Measurements from ENCODE around the gene PRR20A. TPM values are rescaled to one million over a fixed set of nuclear protein-coding genes. Genes with fewer than 3 reads are reported as not detected.

PRR20A gene
- total and polyA plus RNA-seq, 10 of the 15 experiments (the other 5 are each of a cell fraction or from before 2014, with no cell fraction given): not detected

GRCh38 chr13:57123681-57124080, 17.0 kb upstream of the PRR20A start:
- Histone ChIP-seq H3K27ac (ENCODE audit: control insufficient read depth, insufficient read depth) (no peak overlapping the region), H2AFZ (ENCODE audit: control insufficient read depth, low read depth, low read length) (no peak overlapping the region), H3K36me3 (ENCODE audit: control insufficient read depth in 2 of 2, insufficient read depth in 2 of 2, low read length in 1 of 2) (no peaks in the 10 kb centered on the region), H3K4me1 (ENCODE audit: control insufficient read depth, insufficient read depth, low read length) (no peaks in the 10 kb centered on the region), H4K20me1 (ENCODE audit: control insufficient read depth, insufficient read depth) (no peaks in the 10 kb centered on the region), H3K79me2 (ENCODE audit: control insufficient read depth, insufficient read depth, low read length) (no peaks in the 10 kb centered on the region), H3K9me3 (replicated peaks; ENCODE audit: control insufficient read depth, insufficient read depth, low read length) (no peaks in the 10 kb centered on the region), H3K4me2 (ENCODE audit: control insufficient read depth, insufficient read depth) (no peak overlapping the region), H3K4me3 (no peak overlapping the region), H3K9ac (ENCODE audit: control insufficient read depth, insufficient read depth, low read length) (no peak overlapping the region), H3K27me3 (replicated peaks in 1 of 2; ENCODE audit: control insufficient read depth in 2 of 2, insufficient read depth in 2 of 2, low read length in 1 of 2) (no peaks in the 10 kb centered on the region)
- in situ Hi-C loops (cut with MboI) (loop anchor here (25.0 kb wide), 1 partner anchor 89 kb away; no protein-coding TSS in a partner anchor), intact Hi-C loops (cut with micrococcal nuclease; ENCODE audit: unreplicated experiment) (no loop called here)
- POLR2A ChIA-PET: no interaction called here
- DNase-seq (ENCODE audit: low read depth, low spot score): no peak
- FAIRE-seq: no peak
- CTCF ChIA-PET: no interaction called here
- ATAC-seq: no peak
- no TSS peak for BruUV-seq (replicated peaks)
- RAD21 ChIA-PET (ENCODE audit: unreplicated experiment): no interaction called here
- 0% methylated on average over 1 of the region's 1 CpG for WGBS (ENCODE audit: insufficient coverage, insufficient replicate concordance, low lambda C conversion rate, missing lambda C conversion rate)
- SMC1A ChIA-PET (ENCODE audit: uncharacterized antibody, unreplicated experiment): no interaction called here
- no peak for TF ChIP-seq NFYB (IDR thresholded peaks at IDR 0.05; ENCODE audit: insufficient read depth, low read depth, low read length)
- TF ChIP-seq SMAD1 (IDR thresholded peaks at IDR 0.05; ENCODE audit: low read depth, partially characterized antibody): no peak
- no peak for TF ChIP-seq CREM (IDR thresholded peaks at IDR 0.05; ENCODE audit: low read depth)
- no peak for TF ChIP-seq MYB (IDR thresholded peaks at IDR 0.05; ENCODE audit: borderline replicate concordance, low read depth, low read length)
- no peak for TF ChIP-seq SIX5 (IDR thresholded peaks at IDR 0.05; ENCODE audit: low read depth, low read length, severe bottlenecking)
- TF ChIP-seq CUX1 (IDR thresholded peaks at IDR 0.05; ENCODE audit: insufficient replicate concordance, low read depth, low read length): no peak
- no peak for TF ChIP-seq ZNF622 (IDR thresholded peaks at IDR 0.05)
- no peak for TF ChIP-seq CHD4 (IDR thresholded peaks at IDR 0.05)
- TF ChIP-seq, protein P1, sequence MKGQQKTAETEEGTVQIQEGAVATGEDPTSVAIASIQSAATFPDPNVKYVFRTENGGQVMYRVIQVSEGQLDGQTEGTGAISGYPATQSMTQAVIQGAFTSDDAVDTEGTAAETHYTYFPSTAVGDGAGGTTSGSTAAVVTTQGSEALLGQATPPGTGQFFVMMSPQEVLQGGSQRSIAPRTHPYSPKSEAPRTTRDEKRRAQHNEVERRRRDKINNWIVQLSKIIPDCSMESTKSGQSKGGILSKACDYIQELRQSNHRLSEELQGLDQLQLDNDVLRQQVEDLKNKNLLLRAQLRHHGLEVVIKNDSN (IDR thresholded peaks at IDR 0.05; ENCODE audit: borderline replicate concordance, extremely low read length, insufficient read depth, low read depth, low read length): no peak
- no peak for TF ChIP-seq NFIC (IDR thresholded peaks at IDR 0.05; ENCODE audit: low read depth, low read length)
- TF ChIP-seq, protein P2, sequence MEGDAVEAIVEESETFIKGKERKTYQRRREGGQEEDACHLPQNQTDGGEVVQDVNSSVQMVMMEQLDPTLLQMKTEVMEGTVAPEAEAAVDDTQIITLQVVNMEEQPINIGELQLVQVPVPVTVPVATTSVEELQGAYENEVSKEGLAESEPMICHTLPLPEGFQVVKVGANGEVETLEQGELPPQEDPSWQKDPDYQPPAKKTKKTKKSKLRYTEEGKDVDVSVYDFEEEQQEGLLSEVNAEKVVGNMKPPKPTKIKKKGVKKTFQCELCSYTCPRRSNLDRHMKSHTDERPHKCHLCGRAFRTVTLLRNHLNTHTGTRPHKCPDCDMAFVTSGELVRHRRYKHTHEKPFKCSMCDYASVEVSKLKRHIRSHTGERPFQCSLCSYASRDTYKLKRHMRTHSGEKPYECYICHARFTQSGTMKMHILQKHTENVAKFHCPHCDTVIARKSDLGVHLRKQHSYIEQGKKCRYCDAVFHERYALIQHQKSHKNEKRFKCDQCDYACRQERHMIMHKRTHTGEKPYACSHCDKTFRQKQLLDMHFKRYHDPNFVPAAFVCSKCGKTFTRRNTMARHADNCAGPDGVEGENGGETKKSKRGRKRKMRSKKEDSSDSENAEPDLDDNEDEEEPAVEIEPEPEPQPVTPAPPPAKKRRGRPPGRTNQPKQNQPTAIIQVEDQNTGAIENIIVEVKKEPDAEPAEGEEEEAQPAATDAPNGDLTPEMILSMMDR (IDR thresholded peaks at IDR 0.05 in 2 of 3, conservative IDR thresholded peaks at IDR 0.05 in 1 of 3; ENCODE audit: control insufficient read depth in 2 of 3, extremely low read depth in 1 of 3, insufficient read depth in 1 of 3, low read depth in 3 of 3, low read length in 3 of 3): no peak
- TF ChIP-seq SUPT20H (IDR thresholded peaks at IDR 0.05; ENCODE audit: borderline replicate concordance, control insufficient read depth, low read depth, low read length): no peak
- TF ChIP-seq TCF3 (IDR thresholded peaks at IDR 0.05; ENCODE audit: borderline replicate concordance, insufficient read depth, low read depth, low read length): no peak
- TF ChIP-seq IKZF2 (IDR thresholded peaks at IDR 0.05): no peak
- no peak for TF ChIP-seq YBX1 (IDR thresholded peaks at IDR 0.05)
- TF ChIP-seq CBX3 (IDR thresholded peaks at IDR 0.05; ENCODE audit: borderline replicate concordance, low read depth): no peak
